HG03520 (cell line): ENCODE data around the gene ZBTB22.
"Not testable (repeated sequence)": the region's sequence is repeated elsewhere in the genome, so short reads cannot be mapped to it uniquely, and the experiment has no call there.

Experiments
- ATAC-seq: cut with Tn5 transposase; IDR thresholded peaks from one replicate; pipeline ENCODE4 v1.9.1; 2021; ENCODE audit warnings: mild to moderate bottlenecking, moderate library complexity; ENCODE audit not compliant: unreplicated experiment

The ZBTB22 gene

GRCh38 chr6:33317669-33318425 is at the start of gene ZBTB22:
Gene ZBTB22, minus strand, starts transcription at chr6:33317744. Its CDS starts 828 bp downstream, at chr6:33316916.
- ATAC-seq = peak; percentile 36

GRCh38 chr6:33367009-33367714 is 49.6 kb upstream of the ZBTB22 start:
- ATAC-seq = no peak

- not testable (repeated sequence) for ATAC-seq
Measured at GRCh38 chr6:33365206-33365971, 47.8 kb upstream of the ZBTB22 start.

GRCh38 chr6:33364475-33365205 is 47.1 kb upstream of the ZBTB22 start:
- ATAC-seq = not testable (repeated sequence)

- not testable (repeated sequence) for ATAC-seq
Measured at GRCh38 chr6:33363486-33363885, 45.9 kb upstream of the ZBTB22 start.

GRCh38 chr6:33359331-33359730 is 41.8 kb upstream of the ZBTB22 start:
- ATAC-seq = no peak

GRCh38 chr6:33357160-33357871 is 39.8 kb upstream of the ZBTB22 start:
- not testable (repeated sequence) for ATAC-seq

- no peak for ATAC-seq
Measured at GRCh38 chr6:33356295-33356694, 38.8 kb upstream of the ZBTB22 start.

- not testable (repeated sequence) for ATAC-seq
Measured at GRCh38 chr6:33355860-33356259, 38.3 kb upstream of the ZBTB22 start.

- no peak for ATAC-seq
Measured at GRCh38 chr6:33347816-33348215, 30.3 kb upstream of the ZBTB22 start.

- not testable (repeated sequence) for ATAC-seq
Measured at GRCh38 chr6:33346972-33347371, 29.4 kb upstream of the ZBTB22 start.

GRCh38 chr6:33344701-33345697 is 27.5 kb upstream of the ZBTB22 start:
- ATAC-seq = no peak

GRCh38 chr6:33343953-33344611 is 26.5 kb upstream of the ZBTB22 start:
- no peak for ATAC-seq

- ATAC-seq = not testable (repeated sequence)
Measured at GRCh38 chr6:33343606-33343952, 26.0 kb upstream of the ZBTB22 start.

- ATAC-seq = no peak
Measured at GRCh38 chr6:33339193-33339592, 21.6 kb upstream of the ZBTB22 start.

GRCh38 chr6:33336495-33336894 is 19.0 kb upstream of the ZBTB22 start:
- no peak for ATAC-seq

- no peak for ATAC-seq
Measured at GRCh38 chr6:33335916-33336315, 18.4 kb upstream of the ZBTB22 start.

GRCh38 chr6:33333666-33334065 is 16.1 kb upstream of the ZBTB22 start:
- ATAC-seq = no peak
